Nephron (organoid): ENCODE results near the gene P2RY10.
"Not testable (repeated sequence)": the region's sequence is repeated elsewhere in the genome, so short reads cannot be mapped to it uniquely, and the experiment has no call there.

ENCODE experiments used
- H3K27ac Mint-ChIP-seq, 3 experiments: 2 replicates each; pipeline ENCODE4 v1.8.0; 2020; ENCODE audit warnings: mixed read lengths in 3 of 3, mild to moderate bottlenecking in 2 of 3, moderate library complexity in 1 of 3
- H3K27me3 Mint-ChIP-seq: 2 replicates; pipeline ENCODE4 v1.8.0; 2021; ENCODE audit warnings: low read depth, mild to moderate bottlenecking, moderate library complexity, mixed read lengths
- H3K36me3 Mint-ChIP-seq: 2 replicates; pipeline ENCODE4 v1.8.0; 2020; ENCODE audit warnings: low read depth, mixed read lengths
- H3K4me1 Mint-ChIP-seq: 2 replicates; pipeline ENCODE4 v1.8.0; 2020; ENCODE audit warnings: mixed read lengths
- H3K4me3 Mint-ChIP-seq, 3 experiments: 2 replicates each; pipeline ENCODE4 v1.8.0; 2020; ENCODE audit warnings: mild to moderate bottlenecking in 3 of 3, mixed read lengths in 3 of 3, moderate library complexity in 2 of 3
- H3K9me3 Mint-ChIP-seq: 2 replicates; pipeline ENCODE4 v1.8.0; 2020; ENCODE audit warnings: mixed read lengths
- TF ChIP-seq, protein P1 (sequence below), 3 experiments: fragments of 200-600 bp; sonication (generic); IDR thresholded peaks; one replicate each; pipeline ENCODE4 v1.5.0; 2021; ENCODE audit warnings: antibody characterized with exemption in 3 of 3; ENCODE audit not compliant: unreplicated experiment in 3 of 3

The P2RY10 gene

DNA sequence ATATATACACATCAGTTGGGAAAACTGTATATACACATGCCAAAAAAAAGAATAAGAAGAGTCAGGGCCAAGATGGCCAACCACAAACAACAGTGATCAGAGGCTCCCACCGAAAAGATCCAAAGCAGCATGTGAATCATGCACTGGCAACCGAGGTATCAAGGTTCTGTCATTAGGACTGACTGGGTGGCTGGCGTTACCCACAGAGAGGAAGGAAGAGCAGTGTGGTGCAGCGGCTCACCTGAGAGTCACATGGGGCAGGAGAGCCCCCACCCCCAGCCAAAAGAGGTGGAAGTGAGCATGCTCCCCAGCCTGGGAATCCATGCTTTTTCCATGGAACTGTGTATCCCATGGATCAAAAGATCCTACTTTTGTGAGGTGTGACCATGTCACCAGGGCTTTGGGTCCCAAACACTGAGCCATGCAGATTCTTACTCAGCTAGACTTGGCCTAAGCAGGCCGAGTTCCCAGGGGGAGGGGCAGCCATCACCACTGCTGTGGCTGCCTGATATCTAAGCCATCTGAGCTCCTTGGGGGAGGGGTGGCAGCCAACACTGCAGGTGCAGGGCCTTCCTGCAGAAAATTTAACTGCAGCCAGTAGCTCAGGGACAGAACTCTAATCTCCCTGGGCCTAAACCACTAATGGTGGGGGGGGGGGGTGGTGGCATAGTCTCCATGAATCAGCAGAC lies 52.8 kb downstream of the P2RY10 start:
- TF ChIP-seq, protein P1, sequence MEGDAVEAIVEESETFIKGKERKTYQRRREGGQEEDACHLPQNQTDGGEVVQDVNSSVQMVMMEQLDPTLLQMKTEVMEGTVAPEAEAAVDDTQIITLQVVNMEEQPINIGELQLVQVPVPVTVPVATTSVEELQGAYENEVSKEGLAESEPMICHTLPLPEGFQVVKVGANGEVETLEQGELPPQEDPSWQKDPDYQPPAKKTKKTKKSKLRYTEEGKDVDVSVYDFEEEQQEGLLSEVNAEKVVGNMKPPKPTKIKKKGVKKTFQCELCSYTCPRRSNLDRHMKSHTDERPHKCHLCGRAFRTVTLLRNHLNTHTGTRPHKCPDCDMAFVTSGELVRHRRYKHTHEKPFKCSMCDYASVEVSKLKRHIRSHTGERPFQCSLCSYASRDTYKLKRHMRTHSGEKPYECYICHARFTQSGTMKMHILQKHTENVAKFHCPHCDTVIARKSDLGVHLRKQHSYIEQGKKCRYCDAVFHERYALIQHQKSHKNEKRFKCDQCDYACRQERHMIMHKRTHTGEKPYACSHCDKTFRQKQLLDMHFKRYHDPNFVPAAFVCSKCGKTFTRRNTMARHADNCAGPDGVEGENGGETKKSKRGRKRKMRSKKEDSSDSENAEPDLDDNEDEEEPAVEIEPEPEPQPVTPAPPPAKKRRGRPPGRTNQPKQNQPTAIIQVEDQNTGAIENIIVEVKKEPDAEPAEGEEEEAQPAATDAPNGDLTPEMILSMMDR (IDR thresholded peaks at IDR 0.05; ENCODE audit: unreplicated experiment in 3 of 3): no peak
- no peak overlapping the region for H3K4me3 Mint-ChIP-seq
- H3K4me1 Mint-ChIP-seq: no peaks in the 10 kb centered on the region
- no peaks in the 10 kb centered on the region for H3K36me3 Mint-ChIP-seq
- H3K27me3 Mint-ChIP-seq: no peaks in the 10 kb centered on the region
- H3K27ac Mint-ChIP-seq: no peak overlapping the region
- H3K9me3 Mint-ChIP-seq: peaks cover 22% of the 10 kb centered on the region

DNA sequence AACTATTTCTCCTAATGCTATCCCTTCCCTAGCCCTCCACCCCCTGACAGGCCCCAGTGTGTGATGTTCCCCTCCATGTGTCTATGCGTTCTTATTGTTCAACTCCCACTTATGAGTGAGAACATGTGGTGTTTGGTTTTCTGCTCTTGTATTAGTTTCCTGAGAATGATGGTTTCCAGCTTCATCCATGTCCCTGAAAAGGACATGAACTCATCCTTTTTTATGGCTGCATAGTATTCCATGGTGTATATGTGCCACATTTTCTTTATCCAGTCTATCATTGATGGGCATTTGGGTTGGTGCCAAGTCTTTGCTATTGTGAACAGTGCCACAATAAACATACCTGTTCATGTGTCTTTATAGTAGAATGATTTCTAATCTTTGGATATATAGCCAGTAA lies 62.3 kb downstream of the P2RY10 start:
- H3K36me3 Mint-ChIP-seq, H3K27me3 Mint-ChIP-seq, H3K27ac Mint-ChIP-seq, H3K4me1 Mint-ChIP-seq, H3K4me3 Mint-ChIP-seq: not testable (repeated sequence)
- peaks cover 35% of the 10 kb centered on the region for H3K9me3 Mint-ChIP-seq
